ENCODE results near the gene CAPZB. TPM values are rescaled to one million over a fixed set of nuclear protein-coding genes. Genes with fewer than 3 reads are reported as not detected.

Gene CAPZB
- total RNA-seq, 2 donors from 2014 or later = 119 to 174 TPM

DNA sequence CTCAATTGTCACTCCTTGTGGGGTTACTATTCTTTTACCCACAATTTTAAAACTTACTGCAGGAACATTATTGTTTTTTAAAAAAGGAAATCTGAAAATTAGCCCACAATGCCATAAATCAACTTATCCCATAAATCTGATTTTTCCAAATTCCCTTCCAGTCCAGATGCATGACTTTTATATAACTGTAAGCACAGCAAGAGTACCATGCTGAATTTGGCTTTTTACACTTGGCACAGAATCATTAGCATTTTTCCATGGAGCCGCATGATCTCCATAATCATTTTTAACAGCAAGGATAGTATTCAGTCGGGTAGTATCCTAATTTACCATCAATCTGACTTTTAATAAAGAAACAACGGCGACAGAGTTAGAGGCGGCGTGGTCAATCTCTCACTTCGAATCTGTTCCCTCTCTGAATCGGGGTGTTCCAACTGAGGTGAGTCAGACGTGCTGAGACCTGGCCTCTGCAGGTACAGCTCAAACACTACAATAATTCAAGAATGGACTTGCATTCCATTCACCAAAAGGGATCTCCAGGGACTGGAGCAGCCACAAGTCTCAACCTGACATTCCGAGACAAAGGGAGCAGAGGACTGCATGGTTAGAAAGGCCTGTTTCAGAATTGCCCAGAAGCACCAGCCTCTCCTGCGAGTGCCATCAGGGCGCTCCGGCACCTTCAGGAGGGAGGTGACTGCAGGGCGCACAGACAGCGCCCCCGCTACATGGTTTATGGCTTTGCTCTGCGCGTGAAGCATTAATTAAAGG lies 124.3 kb downstream of the CAPZB start:
- Histone ChIP-seq H3K27ac (no peak overlapping the region), H3K9me3 (no peaks in the 10 kb centered on the region), H3K27me3 (replicated peaks; ENCODE audit: insufficient read depth) (no peaks in the 10 kb centered on the region), H3K4me3 (no peak overlapping the region), H3K4me1 (ENCODE audit: control insufficient read depth in 1 of 2, low read depth in 2 of 2) (peaks cover 0 to 30% of the 10 kb centered on the region in 2 donors), H3K36me3 (peaks cover 9% of the 10 kb centered on the region)
- no peak for DNase-seq (ENCODE audit: low spot score)
- ATAC-seq (ENCODE audit: insufficient number of reproducible peaks, low FRiP score, low read depth) = no peak
- TF ChIP-seq, protein P1, sequence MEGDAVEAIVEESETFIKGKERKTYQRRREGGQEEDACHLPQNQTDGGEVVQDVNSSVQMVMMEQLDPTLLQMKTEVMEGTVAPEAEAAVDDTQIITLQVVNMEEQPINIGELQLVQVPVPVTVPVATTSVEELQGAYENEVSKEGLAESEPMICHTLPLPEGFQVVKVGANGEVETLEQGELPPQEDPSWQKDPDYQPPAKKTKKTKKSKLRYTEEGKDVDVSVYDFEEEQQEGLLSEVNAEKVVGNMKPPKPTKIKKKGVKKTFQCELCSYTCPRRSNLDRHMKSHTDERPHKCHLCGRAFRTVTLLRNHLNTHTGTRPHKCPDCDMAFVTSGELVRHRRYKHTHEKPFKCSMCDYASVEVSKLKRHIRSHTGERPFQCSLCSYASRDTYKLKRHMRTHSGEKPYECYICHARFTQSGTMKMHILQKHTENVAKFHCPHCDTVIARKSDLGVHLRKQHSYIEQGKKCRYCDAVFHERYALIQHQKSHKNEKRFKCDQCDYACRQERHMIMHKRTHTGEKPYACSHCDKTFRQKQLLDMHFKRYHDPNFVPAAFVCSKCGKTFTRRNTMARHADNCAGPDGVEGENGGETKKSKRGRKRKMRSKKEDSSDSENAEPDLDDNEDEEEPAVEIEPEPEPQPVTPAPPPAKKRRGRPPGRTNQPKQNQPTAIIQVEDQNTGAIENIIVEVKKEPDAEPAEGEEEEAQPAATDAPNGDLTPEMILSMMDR (IDR thresholded peaks at IDR 0.05) = no peak

DNA sequence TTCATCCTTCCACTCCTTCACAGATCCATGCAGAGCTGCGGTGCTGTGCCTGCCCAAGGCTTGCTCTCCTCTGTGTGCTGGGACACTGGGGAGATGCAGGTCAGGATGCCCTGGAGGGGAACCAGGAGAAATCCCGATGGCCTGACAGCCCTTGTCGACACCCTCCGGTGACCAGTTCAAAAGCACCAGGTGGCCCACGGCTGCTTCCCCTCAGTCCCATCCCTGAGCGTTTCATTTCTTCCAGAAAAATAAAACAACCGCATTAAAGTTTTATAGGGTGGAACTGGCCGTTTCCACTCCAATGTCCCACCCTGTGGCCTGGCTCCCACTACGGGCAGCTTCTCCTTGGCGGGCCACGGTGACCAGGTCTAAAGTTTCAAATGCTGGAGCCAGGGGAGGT lies 124.9 kb downstream of the CAPZB start:
- no peak overlapping the region for H3K27ac ChIP-seq
- no peaks in the 10 kb centered on the region for H3K9me3 ChIP-seq
- ATAC-seq (ENCODE audit: insufficient number of reproducible peaks, low FRiP score, low read depth) (no peak), DNase-seq (ENCODE audit: low spot score) (no peak)
- H3K27me3 ChIP-seq (replicated peaks; ENCODE audit: insufficient read depth) = no peaks in the 10 kb centered on the region
- H3K36me3 ChIP-seq = peaks cover 15% of the 10 kb centered on the region
- TF ChIP-seq, protein P1 (IDR thresholded peaks at IDR 0.05) = no peak
- H3K4me1 ChIP-seq (ENCODE audit: control insufficient read depth in 1 of 2, low read depth in 2 of 2) = peaks cover 0 to 24% of the 10 kb centered on the region in 2 donors
- no peak overlapping the region for H3K4me3 ChIP-seq

DNA sequence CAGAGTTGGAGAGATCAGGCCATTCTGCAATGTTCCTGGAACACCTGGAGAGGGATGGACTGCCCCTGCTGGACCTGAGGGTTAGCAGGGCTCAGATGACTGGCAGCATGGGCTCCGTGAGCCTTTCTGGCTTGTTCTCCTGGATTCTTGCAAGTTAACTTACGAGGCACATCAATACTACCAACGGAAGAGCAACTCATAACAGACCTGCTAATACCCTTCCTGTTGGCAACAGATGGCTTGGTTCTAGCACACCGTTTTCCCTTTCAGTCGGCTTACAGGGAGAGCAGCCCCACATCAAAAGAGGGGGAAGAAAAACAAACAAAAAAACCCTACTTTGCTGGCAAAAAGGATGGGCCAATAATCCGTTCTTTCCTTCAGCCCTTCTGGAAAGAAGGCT lies 125.3 kb downstream of the CAPZB start:
- peaks cover 0 to 24% of the 10 kb centered on the region in 2 donors for H3K4me1 ChIP-seq (ENCODE audit: control insufficient read depth in 1 of 2, low read depth in 2 of 2)
- no peak for ATAC-seq (ENCODE audit: insufficient number of reproducible peaks, low FRiP score, low read depth)
- peaks cover 19% of the 10 kb centered on the region for H3K36me3 ChIP-seq
- DNase-seq (ENCODE audit: low spot score) = no peak
- H3K9me3 ChIP-seq = no peaks in the 10 kb centered on the region
- H3K27me3 ChIP-seq (replicated peaks; ENCODE audit: insufficient read depth) = no peaks in the 10 kb centered on the region
- TF ChIP-seq, protein P1 (IDR thresholded peaks at IDR 0.05) = no peak
- H3K4me3 ChIP-seq = no peak overlapping the region
- no peak overlapping the region for H3K27ac ChIP-seq

DNA sequence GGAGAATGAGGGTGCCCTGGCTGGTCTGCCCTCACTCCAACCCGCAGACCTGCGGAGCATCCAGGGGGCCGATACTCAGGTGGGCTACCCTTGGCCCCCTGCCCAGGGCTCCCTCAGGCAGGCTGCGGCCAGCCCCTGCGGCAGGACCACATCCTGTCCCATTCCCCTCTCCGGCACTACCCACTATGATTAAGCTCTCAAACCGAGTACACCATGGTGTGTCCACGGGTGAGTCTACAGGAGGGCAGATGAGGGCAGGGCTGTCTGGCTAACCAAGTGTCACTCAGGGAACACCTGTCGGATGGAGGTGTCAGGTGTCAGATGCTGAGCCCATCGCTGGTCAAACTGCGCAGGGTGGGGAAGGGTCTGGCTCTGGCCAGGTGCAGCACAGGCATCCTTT lies 126.0 kb downstream of the CAPZB start:
- TF ChIP-seq, protein P1 (IDR thresholded peaks at IDR 0.05) = no peak
- H3K4me3 ChIP-seq = no peak overlapping the region
- H3K27ac ChIP-seq = no peak overlapping the region
- no peaks in the 10 kb centered on the region for H3K9me3 ChIP-seq
- H3K4me1 ChIP-seq (ENCODE audit: control insufficient read depth in 1 of 2, low read depth in 2 of 2) = peaks cover 0 to 24% of the 10 kb centered on the region in 2 donors
- DNase-seq (ENCODE audit: low spot score) (no peak), ATAC-seq (ENCODE audit: insufficient number of reproducible peaks, low FRiP score, low read depth) (no peak)
- no peaks in the 10 kb centered on the region for H3K27me3 ChIP-seq (replicated peaks; ENCODE audit: insufficient read depth)
- H3K36me3 ChIP-seq = peaks cover 25% of the 10 kb centered on the region

DNA sequence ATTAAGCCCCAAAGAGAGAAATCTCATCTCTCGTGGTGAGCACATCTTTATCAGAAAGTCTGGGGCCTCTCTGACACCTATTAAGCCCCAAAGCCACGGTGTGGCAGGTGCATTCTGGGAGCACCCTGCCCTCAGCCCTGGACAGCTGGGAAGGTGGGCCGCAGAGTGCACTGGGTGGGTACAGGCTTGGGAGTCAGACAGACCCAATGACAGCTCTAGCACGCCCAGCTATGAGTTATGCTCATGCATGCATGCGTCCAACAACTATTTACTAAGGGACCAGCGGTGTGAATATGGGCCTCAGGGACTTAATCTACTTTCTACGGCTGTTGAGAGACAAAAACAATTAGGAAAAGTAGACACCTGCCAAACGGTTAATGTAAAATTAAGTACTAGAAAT lies 126.6 kb downstream of the CAPZB start:
- peaks cover 0 to 24% of the 10 kb centered on the region in 2 donors for H3K4me1 ChIP-seq (ENCODE audit: control insufficient read depth in 1 of 2, low read depth in 2 of 2)
- no peak for DNase-seq (ENCODE audit: low spot score)
- H3K27ac ChIP-seq = no peak overlapping the region
- H3K4me3 ChIP-seq = no peak overlapping the region
- H3K9me3 ChIP-seq = no peaks in the 10 kb centered on the region
- ATAC-seq (ENCODE audit: insufficient number of reproducible peaks, low FRiP score, low read depth) = no peak
- H3K27me3 ChIP-seq (replicated peaks; ENCODE audit: insufficient read depth) = no peaks in the 10 kb centered on the region
- TF ChIP-seq, protein P1 (IDR thresholded peaks at IDR 0.05) = no peak
- peaks cover 32% of the 10 kb centered on the region for H3K36me3 ChIP-seq

All from thoracic aorta (tissue), 2 donors.